Esophagus muscularis mucosa (tissue), 4 donors: Measurements from ENCODE around the gene THEM5. TPM values are rescaled to one million over a fixed set of nuclear protein-coding genes. Genes with fewer than 3 reads are reported as not detected.

Experiments used
- DNase-seq: peaks from one replicate; pipeline ENCODE4 v3.0.0-alpha.2; 2017; ENCODE audit errors: extremely low spot score
- H3K27ac ChIP-seq, 4 donors: fragments of 200-600 bp; sonication (generic); replicated peaks in 1 of 4; 1 replicate in 3 of 4; 2 replicates in 1 of 4; pipeline ENCODE4 v1.5.1; 2016 to 2019; ENCODE audit warnings: mild to moderate bottlenecking in 1 of 4
- H3K27me3 ChIP-seq, 4 donors: fragments of 200-600 bp; sonication (generic); one replicate each; pipeline versions ENCODE4 v1.5.1 to v1.6.0; 2016 to 2019
- H3K36me3 ChIP-seq, 4 donors: fragments of 200-600 bp; sonication (generic); one replicate each; pipeline ENCODE4 v1.5.1; 2016 to 2019
- H3K4me1 ChIP-seq, 4 donors: fragments of 200-600 bp; sonication (generic); one replicate each; pipeline ENCODE4 v1.5.1; 2016 to 2019
- H3K4me3 ChIP-seq, 4 donors: fragments of 200-600 bp; sonication (generic); 1 replicate in 2 of 4; 2 replicates in 2 of 4; pipeline ENCODE4 v1.5.1; 2016 to 2019; ENCODE audit warnings: mild to moderate bottlenecking in 4 of 4, moderate library complexity in 1 of 4
- H3K9me3 ChIP-seq, 4 donors: fragments of 200-600 bp; sonication (generic); 1 replicate in 3 of 4; 2 replicates in 1 of 4; pipeline ENCODE4 v1.5.1; 2016 to 2019
- CTCF ChIP-seq, 3 experiments: fragments of 200-600 bp in 2 of 3; fragments of 450-650 bp in 1 of 3; sonication (generic) in 2 of 3; IDR thresholded peaks; one replicate each; pipeline ENCODE4 v1.5.1; 2017 to 2019; ENCODE audit warnings: antibody characterized with exemption in 3 of 3, mild to moderate bottlenecking in 2 of 3, moderate library complexity in 1 of 3
- EP300 ChIP-seq: sonication (generic); formaldehyde crosslinking; IDR thresholded peaks from one replicate; pipeline ENCODE4 v1.6.1; 2017; ENCODE audit warnings: antibody characterized with exemption
- POLR2A ChIP-seq: fragments of 450-650 bp; IDR thresholded peaks from one replicate; pipeline ENCODE4 v1.6.1; 2017; ENCODE audit warnings: antibody characterized with exemption, moderate library complexity, mild to moderate bottlenecking, low read depth
- POLR2AphosphoS5 ChIP-seq, 2 donors: sonication (generic); formaldehyde crosslinking; IDR thresholded peaks; one replicate each; pipeline ENCODE4 v1.6.1; 2017; ENCODE audit warnings: antibody characterized with exemption in 2 of 2
- WGBS: methylation state at CpG from one replicate; pipeline ENCODE4 v1.1.5; 2018; 5-methylcytosine and 5-hydroxymethylcytosine counted together
- intact Hi-C: fragments of 100-400 bp; cut with DNase I; formaldehyde crosslinking; loops from one replicate; pipeline ENCODE4 v1.15.1; 2023
- total RNA-seq, 4 donors: library from RNA; depleted of rRNA; stranded (reverse); fragments of >200 nt; gene quantifications; one replicate each; pipeline versions ENCODE4 v1.1.0 to v1.2.1, GENCODE V29; 2016

Gene THEM5
- total RNA-seq, 4 donors from 2014 or later: not detected

- no peak overlapping the region for H3K27ac ChIP-seq
- no peaks in the 10 kb centered on the region for H3K9me3 ChIP-seq
- TF ChIP-seq CTCF (IDR thresholded peaks at IDR 0.05) (no peak), EP300 (no peak), POLR2AphosphoS5 (IDR thresholded peaks at IDR 0.05) (no peak), POLR2A (no peak)
- no peak for DNase-seq
- H3K4me3 ChIP-seq: no peak overlapping the region
- intact Hi-C loops: loop anchor here (10.0 kb wide), 1 partner anchor 65 kb away; the partner anchor contains the start of gene MRPL9
- no peaks in the 10 kb centered on the region for H3K36me3 ChIP-seq
- peaks cover 0 to 27% (median 0%) of the 10 kb centered on the region in 4 donors for H3K27me3 ChIP-seq
- WGBS: 50% methylated on average over 4 of the region's 4 CpGs
- H3K4me1 ChIP-seq: peaks cover 13 to 25% (median 21%) of the 10 kb centered on the region in 4 donors
Observed at GRCh38 chr1:151829352-151830046, 24.0 kb downstream of the THEM5 start.

GRCh38 chr1:151828921-151829320 is 24.6 kb downstream of the THEM5 start:
- H3K27ac ChIP-seq: no peak overlapping the region
- no peaks in the 10 kb centered on the region for H3K9me3 ChIP-seq
- intact Hi-C loops: no loop called here
- TF ChIP-seq POLR2A (no peak), EP300 (no peak), POLR2AphosphoS5 (IDR thresholded peaks at IDR 0.05) (no peak), CTCF (IDR thresholded peaks at IDR 0.05) (no peak)
- WGBS: 6% methylated on average over 12 of the region's 12 CpGs
- H3K36me3 ChIP-seq: no peaks in the 10 kb centered on the region
- H3K4me1 ChIP-seq: peaks cover 13 to 25% (median 21%) of the 10 kb centered on the region in 4 donors
- H3K27me3 ChIP-seq: peaks cover 0 to 21% (median 0%) of the 10 kb centered on the region in 4 donors
- no peak for DNase-seq
- no peak overlapping the region for H3K4me3 ChIP-seq

- 78% methylated on average over 9 of the region's 9 CpGs for WGBS
- Histone ChIP-seq H3K4me3 (no peak overlapping the region), H3K27ac (no peak overlapping the region), H3K27me3 (peaks cover 0 to 19% (median 0%) of the 10 kb centered on the region in 4 donors), H3K4me1 (peaks cover 13 to 22% (median 20%) of the 10 kb centered on the region in 4 donors), H3K9me3 (no peaks in the 10 kb centered on the region), H3K36me3 (no peaks in the 10 kb centered on the region)
- intact Hi-C loops: no loop called here
- DNase-seq: no peak
- TF ChIP-seq POLR2A (no peak), EP300 (no peak), CTCF (IDR thresholded peaks at IDR 0.05) (no peak), POLR2AphosphoS5 (IDR thresholded peaks at IDR 0.05) (no peak)
Observed at GRCh38 chr1:151827853-151828252, 25.7 kb downstream of the THEM5 start.

GRCh38 chr1:151825751-151826660 is 27.5 kb downstream of the THEM5 start:
- no peak for DNase-seq
- H3K4me1 ChIP-seq: peaks cover 10 to 16% (median 13%) of the 10 kb centered on the region in 4 donors
- no peak for TF ChIP-seq POLR2A
- no peak for TF ChIP-seq POLR2AphosphoS5 (IDR thresholded peaks at IDR 0.05)
- no peak for TF ChIP-seq EP300
- no peak for TF ChIP-seq CTCF (IDR thresholded peaks at IDR 0.05)
- peaks cover 0 to 26% (median 0%) of the 10 kb centered on the region in 4 donors for H3K27me3 ChIP-seq
- no peak overlapping the region for H3K27ac ChIP-seq
- intact Hi-C loops: no loop called here
- H3K9me3 ChIP-seq: no peaks in the 10 kb centered on the region
- WGBS: 52% methylated on average over 15 of the region's 21 CpGs
- no peaks in the 10 kb centered on the region for H3K36me3 ChIP-seq
- no peak overlapping the region for H3K4me3 ChIP-seq
